Body of pancreas (tissue), 4 donors: ENCODE measurements around the gene PNLDC1. TPM values are rescaled to one million over a fixed set of nuclear protein-coding genes. Genes with fewer than 3 reads are reported as not detected.
A peak's percentile ranks its signal among the peaks of the same experiment; 100 is the strongest.

Experiments used
- ATAC-seq: fragments of 150-250 bp; one replicate; pipeline ENCODE4 v1.9.1; 2016
- DNase-seq, 4 donors: peaks; one replicate each; pipeline ENCODE4 v3.0.0-alpha.2; 2019
- H3K27ac ChIP-seq, 4 donors: fragments of 200-600 bp; sonication (generic); 1 replicate in 3 of 4; 2 replicates in 1 of 4; pipeline versions ENCODE4 v1.5.1 to v1.6.1; 2016 to 2019; ENCODE audit warnings: mild to moderate bottlenecking in 1 of 4, mixed read lengths in 1 of 4, moderate library complexity in 1 of 4
- H3K27me3 ChIP-seq, 2 donors: fragments of 200-600 bp; sonication (generic); one replicate each; pipeline ENCODE4 v1.6.0; 2016; ENCODE audit warnings: mild to moderate bottlenecking in 1 of 2
- H3K36me3 ChIP-seq, 2 donors: fragments of 200-600 bp; sonication (generic); replicated peaks in 1 of 2; 2 replicates each; pipeline ENCODE4 v1.5.1; 2016; ENCODE audit warnings: low read depth in 2 of 2; ENCODE audit not compliant: insufficient read depth in 1 of 2
- H3K4me1 ChIP-seq: fragments of 200-600 bp; sonication (generic); one replicate; pipeline ENCODE4 v1.6.0; 2016
- H3K4me3 ChIP-seq, 2 donors: fragments of 200-600 bp; sonication (generic); 1 replicate in 1 of 2; 2 replicates in 1 of 2; pipeline ENCODE4 v1.5.1; 2016 to 2019
- H3K9me3 ChIP-seq, 3 donors: fragments of 200-600 bp; sonication (generic); 1 replicate in 2 of 3; 2 replicates in 1 of 3; pipeline ENCODE4 v1.5.1; 2016
- CTCF ChIP-seq, 7 experiments: fragments of 450-650 bp in 4 of 7; fragments of 200-600 bp in 3 of 7; sonication (generic) in 3 of 7; IDR thresholded peaks; one replicate each; pipeline ENCODE4 v1.5.1; 2016 to 2019; ENCODE audit warnings: antibody characterized with exemption in 7 of 7
- POLR2A ChIP-seq, 3 donors: fragments of 450-650 bp; IDR thresholded peaks; one replicate each; pipeline ENCODE4 v1.6.1; 2016; ENCODE audit warnings: antibody characterized with exemption in 3 of 3, mild to moderate bottlenecking in 2 of 3
- WGBS, 2 donors: methylation state at CpG; one replicate each; pipeline ENCODE4 v1.1.5; 2017; 5-methylcytosine and 5-hydroxymethylcytosine counted together
- intact Hi-C: fragments of 100-400 bp; cut with DNase I; formaldehyde crosslinking; loops from one replicate; pipeline ENCODE4 v1.15.1; 2023
- total RNA-seq, 2 donors: library from RNA; depleted of rRNA; stranded (reverse); fragments of >200 nt; gene quantifications; one replicate each; pipeline ENCODE4 v1.1.0, GENCODE V29; 2016

Gene PNLDC1
- total RNA-seq, 2 donors from 2014 or later: 0.52 TPM; not detected in 1

- TF ChIP-seq CTCF (IDR thresholded peaks at IDR 0.05): no peak
- TF ChIP-seq POLR2A (IDR thresholded peaks at IDR 0.05): peak in 1 of 3 donors; percentile 17
Measured at GRCh38 chr6:159760602-159761057, 39.4 kb upstream of the PNLDC1 start.

DNA sequence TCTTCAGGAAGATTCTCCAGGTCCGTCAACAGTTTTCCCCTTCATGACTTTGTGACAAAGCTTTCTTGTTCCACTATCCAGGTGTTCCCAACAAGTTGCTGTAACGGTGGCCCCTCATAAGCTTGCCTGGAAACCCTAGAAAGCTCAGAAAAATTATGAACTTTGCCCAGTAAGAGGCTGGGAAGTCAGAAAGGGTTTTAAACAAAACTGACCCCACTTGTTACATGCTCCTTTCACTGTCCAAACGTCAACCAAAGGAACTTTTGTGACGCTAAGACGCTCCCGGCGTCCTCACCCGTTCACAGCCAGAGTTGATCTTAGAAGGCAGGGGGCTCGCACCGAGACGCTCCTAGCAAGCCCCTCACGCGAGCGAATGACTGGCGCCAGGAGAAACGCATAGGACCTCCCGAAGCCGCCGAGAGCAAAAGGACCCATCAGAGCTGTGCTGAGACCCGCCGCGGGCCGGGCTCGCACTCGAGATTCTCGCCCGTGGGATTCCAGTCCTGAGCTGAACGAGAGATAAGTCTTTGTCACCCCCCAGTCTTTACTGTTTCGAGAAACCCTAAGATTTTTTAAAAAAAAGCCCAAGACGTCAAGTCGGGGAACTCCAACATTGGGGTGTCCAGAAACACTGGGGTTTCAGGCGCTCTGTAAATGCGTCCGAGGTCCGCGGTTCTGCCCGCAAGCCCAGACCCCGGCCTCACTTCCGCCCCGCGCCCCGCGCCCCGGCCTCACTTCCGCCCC lies 38.8 kb upstream of the PNLDC1 start:
- Histone ChIP-seq H3K27ac (peak overlapping the region; percentile 97 to 99 (median 99)), H3K27me3 (no peaks in the 10 kb centered on the region), H3K4me3 (peak overlapping the region; percentile 53 to 82), H3K36me3 (peaks cover 0 to 5% of the 10 kb centered on the region in 2 donors), H3K4me1 (peaks cover 21% of the 10 kb centered on the region), H3K9me3 (no peaks in the 10 kb centered on the region)
- WGBS, 2 donors: 2 to 5% methylated on average over 25 to 40 of the region's 45 CpGs
- TF ChIP-seq POLR2A (IDR thresholded peaks at IDR 0.05): peak in 1 of 3 donors; percentile 40
- no peak for TF ChIP-seq CTCF (IDR thresholded peaks at IDR 0.05)
- DNase-seq (peak; percentile 14 to 35 (median 30)), ATAC-seq (no peak)
- intact Hi-C loops: no loop called here

More at GRCh38 chr6:159760602-159761057, 39.4 kb upstream of the PNLDC1 start:
- Histone ChIP-seq H3K27me3 (no peaks in the 10 kb centered on the region), H3K36me3 (peaks cover 0 to 8% of the 10 kb centered on the region in 2 donors), H3K4me3 (no peak overlapping the region), H3K27ac (peak overlapping the region in 3 of 4 donors; percentile 97 to 99 (median 99)), H3K9me3 (no peaks in the 10 kb centered on the region), H3K4me1 (peaks cover 21% of the 10 kb centered on the region)
- intact Hi-C loops: no loop called here
- ATAC-seq: no peak
- DNase-seq: no peak
- WGBS, 2 donors: 49 to 56% methylated on average over 3 of the region's 3 CpGs

GRCh38 chr6:159761873-159762680 lies 38.0 kb upstream of the PNLDC1 start, which contains the start of gene ACAT2:
TSS of gene ACAT2 (plus strand) at chr6:159762045. CDS start at chr6:159762088, 43 bp downstream.
- WGBS, 2 donors: 0% methylated on average over 21 to 60 of the region's 76 CpGs
- H3K9me3 ChIP-seq: no peaks in the 10 kb centered on the region
- TF ChIP-seq CTCF (IDR thresholded peaks at IDR 0.05) (peak in 4 of 7 experiments; percentile 20 to 47 (median 28)), POLR2A (IDR thresholded peaks at IDR 0.05) (peak; percentile 57 to 74 (median 70))
- DNase-seq (peak; percentile 95 to 97 (median 96)), ATAC-seq (peak; percentile 98)
- intact Hi-C loops: no loop called here
- peak within 1 kb of the TSS; percentile 97 to 99 (median 99) for H3K27ac ChIP-seq
- peak within 1 kb of the TSS; percentile 53 to 82 for H3K4me3 ChIP-seq
- peaks cover 21% of the 10 kb centered on the region for H3K4me1 ChIP-seq
- no peaks in the 10 kb centered on the region for H3K27me3 ChIP-seq
- H3K36me3 ChIP-seq: peaks cover 0 to 3% of the 10 kb centered on the region in 2 donors

DNA sequence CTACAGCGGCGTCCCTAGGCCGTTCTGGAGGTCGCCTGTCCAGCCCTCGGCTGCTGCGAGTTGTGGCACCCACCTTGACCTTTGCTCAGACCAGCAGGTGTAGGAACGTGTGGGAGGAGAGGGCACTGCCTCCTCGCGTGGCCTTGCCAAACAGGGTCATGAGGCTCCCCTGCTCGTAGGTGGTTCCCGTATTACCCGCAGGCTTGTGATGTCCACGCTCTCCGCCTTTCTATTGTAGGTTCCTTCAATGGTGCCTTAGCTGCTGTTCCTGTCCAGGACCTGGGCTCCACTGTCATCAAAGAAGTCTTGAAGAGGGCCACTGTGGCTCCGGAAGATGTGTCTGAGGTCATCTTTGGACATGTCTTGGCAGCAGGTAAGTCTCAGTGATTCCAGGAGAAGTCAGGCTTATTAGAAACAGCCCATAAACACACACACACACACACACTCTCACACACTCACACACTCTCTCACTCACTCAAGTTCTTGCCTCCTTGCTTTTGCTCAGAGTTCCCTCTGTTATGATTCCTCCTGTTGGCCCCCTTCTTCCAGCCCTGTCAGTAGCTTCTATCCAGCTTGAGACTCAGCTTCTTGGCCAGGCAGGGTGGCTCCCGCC lies 37.3 kb upstream of the PNLDC1 start:
- Histone ChIP-seq H3K9me3 (no peaks in the 10 kb centered on the region), H3K4me3 (peak overlapping the region; percentile 53 to 82), H3K27ac (peak overlapping the region; percentile 97 to 99 (median 99)), H3K36me3 (peaks cover 0 to 3% of the 10 kb centered on the region in 2 donors), H3K27me3 (no peaks in the 10 kb centered on the region), H3K4me1 (peaks cover 21% of the 10 kb centered on the region)
- no peak for TF ChIP-seq POLR2A (IDR thresholded peaks at IDR 0.05)
- no peak for TF ChIP-seq CTCF (IDR thresholded peaks at IDR 0.05)
- peak in 3 of 4 donors; percentile 27 to 42 (median 39) for DNase-seq
- WGBS, 2 donors: 13% methylated on average over 11 to 16 of the region's 16 CpGs
- intact Hi-C loops: no loop called here
- no peak for ATAC-seq
